HAP-1 (cell line): ENCODE results near the gene FZD10.

Experiments used
- DNase-seq, 2 experiments: peaks; one replicate each; pipeline ENCODE4 v3.0.0-alpha.2; 2016 to 2020; ENCODE audit warnings: low spot score in 2 of 2
- H3K27me3 ChIP-seq: fragments of 250-450 bp; sonication (Bioruptor Pico); 2 replicates; pipeline ENCODE4 v1.5.1; 2020; ENCODE audit warnings: low read depth, mild to moderate bottlenecking, moderate library complexity
- H3K36me3 ChIP-seq: fragments of 250-450 bp; sonication (Bioruptor Pico); replicated peaks from 2 replicates; pipeline ENCODE4 v1.5.1; 2020; ENCODE audit warnings: mild to moderate bottlenecking
- H3K4me1 ChIP-seq: fragments of 250-450 bp; sonication (Bioruptor Pico); 2 replicates; pipeline ENCODE4 v1.5.1; 2020; ENCODE audit warnings: mild to moderate bottlenecking
- H3K4me3 ChIP-seq: fragments of 250-450 bp; sonication (Bioruptor Pico); 2 replicates; pipeline ENCODE4 v1.5.1; 2020; ENCODE audit warnings: mild to moderate bottlenecking, moderate library complexity
- H3K9me3 ChIP-seq: fragments of 250-450 bp; sonication (Bioruptor Pico); 2 replicates; pipeline ENCODE4 v1.5.1; 2020; ENCODE audit warnings: mild to moderate bottlenecking, moderate library complexity
- in situ Hi-C: fragments of 300-500 bp; cut with MboI; formaldehyde crosslinking; loops from 3 replicates; pipeline ENCODE4 v1.14.3; 2020; ENCODE audit warnings: low sequenced_read_pairs, inconsistent platforms, mixed read lengths

FZD10 gene

DNA sequence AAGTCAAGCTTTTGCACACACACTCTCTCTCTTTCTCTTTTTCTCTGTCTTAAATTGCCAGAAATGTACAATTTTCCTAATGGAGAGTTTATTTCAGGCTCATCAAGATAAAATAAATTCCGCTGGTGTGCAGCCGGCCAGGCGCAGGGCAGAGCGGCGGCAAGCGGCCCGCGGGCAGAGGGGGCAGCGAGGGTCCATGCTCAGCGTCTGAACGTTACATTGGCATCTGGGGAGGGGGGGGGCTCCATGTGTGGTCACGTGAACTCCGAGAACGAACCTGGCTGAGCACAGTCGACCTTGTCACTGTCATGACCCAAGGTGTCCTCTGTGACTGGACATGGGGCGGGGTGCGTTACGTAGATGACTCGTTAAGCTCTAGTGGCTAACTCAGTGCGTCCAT lies 23.8 kb upstream of the FZD10 start:
- Histone ChIP-seq H3K4me1 (no peaks in the 10 kb centered on the region), H3K27me3 (no peaks in the 10 kb centered on the region; the same call in 1 of the 2 replicates)

DNA sequence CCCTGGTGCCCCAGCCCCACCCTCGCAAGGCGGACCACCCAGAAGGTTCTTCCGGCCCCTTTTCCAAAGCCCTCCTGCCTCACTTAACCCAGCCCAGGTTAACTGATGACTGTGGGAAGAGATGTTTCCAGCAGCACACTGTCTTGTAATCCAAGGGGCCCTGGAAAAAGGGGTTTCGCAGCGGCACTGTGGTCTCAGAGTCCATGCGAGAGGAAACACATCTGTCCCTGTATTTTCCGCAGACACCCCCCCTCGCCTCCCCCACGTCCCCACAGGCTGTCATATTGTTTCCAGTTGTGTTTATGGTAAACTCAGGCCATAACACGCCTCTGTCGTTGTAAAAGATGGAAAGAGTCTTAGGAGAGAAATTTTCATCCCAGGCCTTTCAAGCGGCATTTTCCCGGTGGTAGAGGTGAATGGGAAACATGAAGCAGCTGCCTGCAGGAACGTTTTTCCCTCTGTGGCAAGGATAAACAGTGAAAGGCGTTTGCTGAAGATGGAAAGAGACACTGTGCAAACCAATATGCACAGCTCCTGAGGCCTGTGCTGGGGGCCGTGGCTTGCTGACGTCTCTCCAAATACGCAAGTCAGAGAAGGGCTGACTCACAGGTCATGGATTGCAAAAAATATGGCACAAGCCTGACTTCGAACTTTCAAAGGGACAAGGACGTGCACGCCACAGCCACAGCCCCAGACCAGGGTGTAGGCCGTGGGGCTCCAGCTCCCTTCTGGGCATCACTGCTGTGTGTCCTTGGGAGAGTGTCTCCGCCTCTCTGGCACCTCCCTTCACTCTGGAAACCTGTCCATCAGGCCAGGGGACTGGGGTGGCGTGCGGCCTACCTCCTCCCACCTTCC lies 22.5 kb upstream of the FZD10 start:
- no peak overlapping the region for H3K4me3 ChIP-seq
- H3K36me3 ChIP-seq: no peaks in the 10 kb centered on the region
- DNase-seq: no peak
- no peaks in the 10 kb centered on the region for H3K4me1 ChIP-seq
- H3K27me3 ChIP-seq: no peaks in the 10 kb centered on the region
- H3K9me3 ChIP-seq: no peaks in the 10 kb centered on the region
- in situ Hi-C loops: no loop called here

More for the DNA sequence above, 23.8 kb upstream of the FZD10 start:
- Histone ChIP-seq H3K36me3 (no peaks in the 10 kb centered on the region), H3K4me3 (no peak overlapping the region), H3K9me3 (no peaks in the 10 kb centered on the region)
- in situ Hi-C loops: no loop called here
- no peak for DNase-seq

GRCh38 chr12:130141105-130141504 lies 21.2 kb upstream of the FZD10 start:
- Histone ChIP-seq H3K9me3 (no peaks in the 10 kb centered on the region), H3K36me3 (no peaks in the 10 kb centered on the region), H3K4me1 (no peaks in the 10 kb centered on the region), H3K4me3 (no peak overlapping the region), H3K27me3 (no peaks in the 10 kb centered on the region)
- in situ Hi-C loops: no loop called here
- DNase-seq: no peak

GRCh38 chr12:130141901-130142683 lies 20.2 kb upstream of the FZD10 start:
- in situ Hi-C loops: no loop called here
- no peaks in the 10 kb centered on the region for H3K9me3 ChIP-seq
- no peak for DNase-seq
- no peak overlapping the region for H3K4me3 ChIP-seq
- H3K27me3 ChIP-seq: no peaks in the 10 kb centered on the region
- no peaks in the 10 kb centered on the region for H3K36me3 ChIP-seq
- no peaks in the 10 kb centered on the region for H3K4me1 ChIP-seq

GRCh38 chr12:130142736-130143135 lies 19.5 kb upstream of the FZD10 start:
- H3K9me3 ChIP-seq: no peaks in the 10 kb centered on the region

GRCh38 chr12:130143136-130143535 lies 19.1 kb upstream of the FZD10 start:
- DNase-seq: no peak
- in situ Hi-C loops: no loop called here
- Histone ChIP-seq H3K4me1 (no peaks in the 10 kb centered on the region), H3K4me3 (no peak overlapping the region), H3K27me3 (no peaks in the 10 kb centered on the region), H3K36me3 (no peaks in the 10 kb centered on the region), H3K9me3 (no peaks in the 10 kb centered on the region)

More at GRCh38 chr12:130142736-130143135, 19.5 kb upstream of the FZD10 start:
- no peaks in the 10 kb centered on the region for H3K36me3 ChIP-seq
- H3K4me1 ChIP-seq: no peaks in the 10 kb centered on the region
- no peaks in the 10 kb centered on the region for H3K27me3 ChIP-seq
- in situ Hi-C loops: no loop called here
- no peak overlapping the region for H3K4me3 ChIP-seq
- no peak for DNase-seq

DNA sequence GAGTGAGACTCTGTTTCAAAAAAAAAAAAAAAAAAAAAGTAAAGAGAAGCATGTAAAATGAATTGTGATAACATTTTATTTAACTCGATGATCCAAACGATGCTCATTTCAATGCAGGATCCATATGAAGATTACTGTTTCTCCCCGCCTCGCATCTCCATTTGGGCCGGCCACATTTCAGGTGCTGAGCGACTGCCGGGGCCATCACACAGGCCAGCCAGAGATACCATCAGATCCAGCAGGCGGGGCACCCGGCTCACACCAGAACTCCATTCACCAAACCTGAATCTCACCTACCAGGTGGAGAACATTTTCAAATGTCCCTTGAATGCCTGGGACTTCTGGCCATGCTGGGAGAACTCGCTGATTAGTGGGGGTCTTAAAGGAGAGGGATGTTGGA lies 18.0 kb upstream of the FZD10 start:
- H3K27me3 ChIP-seq: no peaks in the 10 kb centered on the region
- in situ Hi-C loops: no loop called here

DNA sequence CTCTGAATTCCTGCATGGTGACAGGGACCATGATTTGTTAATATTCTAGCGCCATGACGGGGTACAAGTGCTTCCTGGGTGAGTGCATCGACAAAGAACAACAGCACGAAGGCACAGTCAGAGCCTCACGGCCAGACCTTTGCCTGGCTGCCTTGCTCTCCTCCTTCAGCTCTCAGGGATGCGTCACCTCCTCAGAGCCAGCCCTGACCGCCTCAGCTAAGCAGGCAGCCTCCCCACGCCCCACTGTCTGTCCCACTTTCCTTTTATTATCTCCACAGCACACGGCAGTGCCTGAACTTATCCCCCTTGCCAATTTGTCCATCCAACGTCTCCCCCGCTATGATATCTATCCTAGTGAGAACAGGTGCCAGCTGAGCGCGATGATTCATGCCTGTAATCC lies 16.5 kb upstream of the FZD10 start:
- DNase-seq: no peak
- H3K4me1 ChIP-seq: no peaks in the 10 kb centered on the region
- no peaks in the 10 kb centered on the region for H3K36me3 ChIP-seq
- H3K9me3 ChIP-seq: no peaks in the 10 kb centered on the region
- H3K4me3 ChIP-seq: no peak overlapping the region
- no peaks in the 10 kb centered on the region for H3K27me3 ChIP-seq
- in situ Hi-C loops: no loop called here

More for the DNA sequence above, 18.0 kb upstream of the FZD10 start:
- no peak for DNase-seq
- no peaks in the 10 kb centered on the region for H3K4me1 ChIP-seq
- no peaks in the 10 kb centered on the region for H3K36me3 ChIP-seq
- no peaks in the 10 kb centered on the region for H3K9me3 ChIP-seq
- H3K4me3 ChIP-seq: no peak overlapping the region

DNA sequence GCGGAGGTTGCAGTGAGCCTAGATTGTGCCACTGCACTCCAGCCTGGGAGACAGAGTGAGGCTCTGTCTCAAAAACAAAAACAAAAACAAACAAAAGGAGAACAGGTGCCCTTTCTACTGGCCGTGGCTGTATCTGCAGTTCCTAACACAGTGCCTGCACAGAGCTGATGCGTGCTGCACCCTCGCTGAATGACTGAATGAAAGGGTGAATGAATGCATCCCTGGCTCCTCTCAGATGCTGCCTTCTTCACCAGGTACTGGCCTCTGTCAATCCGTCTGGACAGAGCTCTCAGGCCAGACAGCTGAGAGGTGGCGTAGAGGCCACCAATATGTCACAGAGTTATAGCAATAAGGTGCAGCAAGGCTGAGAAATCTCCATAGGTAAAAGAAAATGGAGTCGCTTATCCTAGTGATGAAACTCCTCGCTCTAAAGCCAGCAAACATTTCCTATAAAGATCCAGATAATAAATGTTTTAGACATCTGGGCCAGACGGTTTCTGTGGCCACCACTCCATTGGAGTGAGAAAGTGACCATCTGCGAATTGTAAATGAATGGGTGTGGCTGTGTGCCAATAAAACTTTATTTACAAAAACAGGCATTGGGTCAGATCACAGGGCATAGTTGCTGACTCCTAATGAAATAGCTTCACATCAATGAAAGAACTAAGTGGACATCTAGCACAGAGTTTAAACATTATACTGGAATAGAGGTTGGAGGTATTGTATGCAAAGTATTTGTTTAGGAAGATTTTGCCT lies 15.9 kb upstream of the FZD10 start:
- H3K36me3 ChIP-seq: no peaks in the 10 kb centered on the region
- H3K4me1 ChIP-seq: no peaks in the 10 kb centered on the region
- H3K27me3 ChIP-seq: no peaks in the 10 kb centered on the region
- H3K4me3 ChIP-seq: no peak overlapping the region
- H3K9me3 ChIP-seq: no peaks in the 10 kb centered on the region
- no peak for DNase-seq
- in situ Hi-C loops: no loop called here

DNA sequence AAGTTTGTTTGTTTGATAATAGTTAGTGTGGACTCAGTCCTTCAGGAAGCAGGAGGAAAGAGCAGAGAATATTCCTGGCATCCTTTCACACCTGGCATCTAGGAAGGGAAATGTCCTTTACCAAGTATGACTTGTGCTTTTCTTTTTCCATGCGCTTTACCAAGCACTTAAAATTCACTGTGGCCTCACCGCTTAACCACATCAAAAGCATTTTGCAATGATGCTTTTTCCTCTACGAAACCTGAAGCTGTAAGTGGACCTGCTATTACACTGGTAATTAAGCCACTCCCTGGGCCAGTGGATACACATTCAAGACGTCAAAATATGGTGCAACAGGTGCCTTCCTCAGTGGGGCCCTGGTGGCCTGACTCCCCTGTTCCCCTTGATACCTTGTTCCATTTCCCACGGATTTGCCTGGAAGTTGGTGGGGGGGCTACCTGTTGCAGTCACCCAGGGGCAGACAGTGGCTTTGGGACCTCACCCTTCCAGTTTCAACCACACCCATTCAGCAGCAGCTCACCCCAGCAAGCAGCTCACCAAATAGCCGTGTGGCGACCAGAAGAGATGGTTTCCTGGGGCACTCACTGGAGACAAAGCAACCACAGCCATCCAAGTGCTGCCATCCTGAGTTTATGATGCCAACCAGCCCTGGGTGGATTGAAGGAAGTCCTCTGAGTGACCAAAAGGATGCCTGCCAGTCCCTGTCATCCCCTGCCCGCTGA lies 14.2 kb upstream of the FZD10 start:
- Histone ChIP-seq H3K4me3 (no peak overlapping the region), H3K36me3 (no peaks in the 10 kb centered on the region), H3K9me3 (no peaks in the 10 kb centered on the region), H3K4me1 (no peaks in the 10 kb centered on the region), H3K27me3 (no peaks in the 10 kb centered on the region)
- in situ Hi-C loops: no loop called here
- DNase-seq: no peak

DNA sequence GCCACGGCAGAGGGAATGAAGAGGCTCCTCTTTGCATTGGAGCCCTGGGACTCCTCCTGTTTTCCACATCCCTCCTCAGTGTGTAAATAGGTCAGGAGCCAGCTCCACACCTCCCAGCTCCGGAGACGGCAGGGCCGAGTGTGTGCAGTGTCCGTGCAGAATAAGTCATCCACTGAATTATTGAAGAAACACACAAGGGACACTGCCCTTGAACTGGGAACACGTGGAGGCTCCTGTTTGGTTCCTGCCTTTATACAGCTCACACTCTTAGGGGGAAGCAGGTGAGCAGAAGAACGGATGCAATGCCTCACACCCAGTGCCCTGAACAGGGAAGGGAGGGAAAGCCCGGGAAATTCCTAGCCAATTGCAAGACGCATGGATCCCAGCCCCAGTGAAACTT lies 10.4 kb upstream of the FZD10 start:
- no peaks in the 10 kb centered on the region for H3K27me3 ChIP-seq
- DNase-seq: no peak
- no peaks in the 10 kb centered on the region for H3K36me3 ChIP-seq
- no peak overlapping the region for H3K4me3 ChIP-seq
- in situ Hi-C loops: no loop called here
- no peaks in the 10 kb centered on the region for H3K9me3 ChIP-seq
- H3K4me1 ChIP-seq: no peaks in the 10 kb centered on the region

DNA sequence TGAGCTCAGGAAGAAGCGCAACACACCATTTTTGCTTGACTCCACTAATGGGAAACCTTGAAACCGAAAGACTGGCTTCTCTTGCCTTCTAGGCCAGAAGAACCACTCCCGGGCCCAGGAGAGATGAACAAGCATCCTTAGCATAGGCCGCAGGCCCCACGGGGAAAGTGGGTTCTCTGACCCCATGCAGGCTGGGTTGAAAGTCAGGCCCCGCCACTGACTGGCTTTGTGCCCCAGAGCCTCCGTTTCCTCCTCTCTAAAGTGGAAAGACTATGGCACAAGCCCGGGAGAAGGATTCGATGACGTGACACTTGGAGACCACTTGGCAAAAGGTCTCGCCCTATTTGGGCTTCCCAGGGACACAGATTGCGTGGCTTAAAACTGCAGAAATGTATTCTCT lies 9.9 kb upstream of the FZD10 start:
- Histone ChIP-seq H3K4me1 (no peaks in the 10 kb centered on the region), H3K9me3 (no peaks in the 10 kb centered on the region), H3K4me3 (no peak overlapping the region), H3K27me3 (no peaks in the 10 kb centered on the region), H3K36me3 (no peaks in the 10 kb centered on the region)
- DNase-seq: no peak
- in situ Hi-C loops: no loop called here

- H3K9me3 ChIP-seq: no peaks in the 10 kb centered on the region
- H3K27me3 ChIP-seq: no peaks in the 10 kb centered on the region
- no peak overlapping the region for H3K4me3 ChIP-seq
- DNase-seq: no peak
- peaks cover 12% of the 10 kb centered on the region for H3K4me1 ChIP-seq
- in situ Hi-C loops: no loop called here
- H3K36me3 ChIP-seq: no peaks in the 10 kb centered on the region
Observed at GRCh38 chr12:130153803-130154202, 8.5 kb upstream of the FZD10 start.
